Left renal cortex interstitium (tissue), 4 donors: ENCODE results near the gene DSC1. TPM values are rescaled to one million over a fixed set of nuclear protein-coding genes. Genes with fewer than 3 reads are reported as not detected.

ENCODE experiments used
- DNase-seq, 4 donors: peaks; one replicate each; pipeline ENCODE4 v3.0.0-alpha.2; 2013; ENCODE audit warnings: low read depth in 4 of 4, low spot score in 2 of 4, missing footprints in 1 of 4
- polyA plus RNA-seq, 4 donors: library from polyadenylated mRNA; unstranded; fragments of 120-200 nt; gene quantifications; one replicate each; pipeline ENCODE4 v1.2.1, GENCODE V29; 2013; ENCODE audit not compliant: insufficient read length in 4 of 4

DSC1 gene
- polyA plus RNA-seq, 4 donors = 1.4 to 2.8 (median 2.2) TPM

GRCh38 chr18:31105733-31106132 lies 56.9 kb downstream of the DSC1 start:
- no peak for DNase-seq

- DNase-seq = no peak
These were observed 58.2 kb downstream of the DSC1 start for GRCh38 chr18:31104444-31104843.

DNA sequence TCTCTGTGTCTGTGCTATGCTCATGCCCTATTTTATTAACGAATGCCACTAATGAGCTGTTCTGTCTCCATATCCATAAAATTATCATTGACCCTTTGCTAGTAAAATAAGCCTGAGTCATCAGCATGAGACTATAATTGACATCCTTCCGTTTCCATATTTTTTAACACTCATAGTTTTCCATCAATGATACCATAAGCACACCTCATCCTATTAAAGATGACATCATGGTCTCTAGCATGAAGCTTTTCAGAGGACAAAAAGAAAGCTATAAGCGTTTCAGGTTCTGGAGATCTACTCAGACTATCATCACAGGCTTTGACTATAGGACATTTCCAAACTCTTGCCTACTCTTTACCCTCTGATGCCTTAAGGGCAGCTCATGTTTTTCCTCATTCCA lies 59.2 kb downstream of the DSC1 start:
- DNase-seq = no peak

DNA sequence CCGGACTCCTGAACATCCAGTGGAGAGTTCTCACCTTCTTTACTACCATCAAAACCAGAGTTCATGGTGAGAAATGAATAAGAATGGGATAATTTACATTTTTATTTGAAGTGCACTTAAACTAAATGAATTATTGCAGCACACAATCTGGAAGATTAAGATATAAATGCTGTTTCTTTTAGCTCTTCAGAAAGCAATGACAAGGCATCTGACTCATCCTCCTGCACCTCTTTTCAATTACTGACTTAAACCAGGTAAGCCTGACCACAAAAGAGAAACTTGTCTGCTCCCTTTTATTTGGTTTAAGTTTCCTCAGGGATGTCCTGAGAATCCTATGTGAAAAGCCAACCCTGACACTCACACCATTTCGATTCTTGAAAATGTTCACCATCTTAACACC lies 59.7 kb downstream of the DSC1 start:
- DNase-seq = no peak

GRCh38 chr18:31102025-31102684 lies 60.5 kb downstream of the DSC1 start, which contains the start of gene DSC2:
Gene DSC2 (minus strand): TSS chr18:31102421. CDS start chr18:31101971, 450 bp downstream.
- DNase-seq = peak; percentile 20 to 41 (median 22)

- peak; percentile 11 to 34 (median 28) for DNase-seq
These were observed 61.3 kb downstream of the DSC1 start for GRCh38 chr18:31101183-31102024.

DNA sequence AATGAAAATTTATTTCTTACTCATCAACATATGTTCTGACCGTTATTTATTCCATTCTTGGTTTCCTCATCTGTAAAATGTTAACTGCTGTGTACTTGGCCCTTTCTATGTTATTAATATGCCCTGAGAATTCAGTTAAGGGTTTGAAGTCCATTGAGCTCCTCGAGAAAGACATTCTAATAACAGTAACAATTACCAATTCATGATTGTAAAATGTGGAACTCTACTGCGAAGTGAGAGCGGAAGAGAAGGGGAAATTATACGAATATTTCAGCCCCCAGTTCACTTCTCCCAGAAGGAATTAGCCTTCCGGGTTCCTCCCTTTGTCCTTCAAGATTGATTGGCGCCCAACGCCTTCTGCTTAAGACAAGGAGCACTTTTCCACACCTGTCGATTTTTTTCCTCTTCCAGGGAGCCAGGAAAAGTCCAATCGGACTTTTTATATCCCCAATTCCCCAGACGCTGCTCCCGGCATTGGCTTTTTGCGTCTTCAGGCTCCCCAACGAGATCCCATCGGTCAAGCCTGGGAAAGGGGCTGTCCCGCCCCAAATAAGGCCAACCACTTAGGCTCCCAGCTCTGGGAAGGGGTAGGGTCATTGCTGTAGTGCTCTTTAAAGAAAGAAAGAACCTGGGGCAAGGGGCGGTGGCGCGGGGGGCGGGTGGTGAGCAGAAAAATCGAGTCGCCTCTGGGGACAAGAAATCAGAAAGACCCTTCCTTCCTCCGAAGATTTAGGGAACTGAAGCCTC lies 62.0 kb downstream of the DSC1 start:
- peak; percentile 18 to 55 (median 22) for DNase-seq

- DNase-seq = no peak
These were observed 63.0 kb downstream of the DSC1 start for GRCh38 chr18:31099450-31100230.

- no peak for DNase-seq
These were observed 63.8 kb downstream of the DSC1 start for GRCh38 chr18:31098878-31099277.

GRCh38 chr18:31097666-31098065 lies 65.0 kb downstream of the DSC1 start:
- DNase-seq = no peak

- DNase-seq = no peak
These were observed 68.8 kb downstream of the DSC1 start for GRCh38 chr18:31093880-31094279.

DNA sequence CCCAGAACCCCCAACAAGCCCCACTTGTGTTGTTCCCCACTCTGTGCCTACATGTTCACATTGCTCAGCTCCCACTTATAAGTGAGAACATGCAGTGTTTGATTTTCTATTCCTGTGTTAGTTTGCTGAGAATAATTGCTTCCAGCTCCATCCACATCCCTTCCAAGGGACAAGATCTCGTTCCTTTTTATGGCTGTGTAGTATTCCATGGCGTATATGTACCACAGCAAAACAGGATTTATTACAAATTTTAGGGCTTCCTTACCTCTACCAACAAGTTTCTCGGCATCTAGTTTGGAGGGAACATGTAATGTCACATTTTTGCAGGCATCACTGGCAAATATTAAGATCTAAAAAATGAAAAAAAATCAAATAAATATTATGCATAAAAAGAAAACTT lies 69.4 kb downstream of the DSC1 start:
- no peak for DNase-seq

- no peak for DNase-seq
These were observed 71.3 kb downstream of the DSC1 start for GRCh38 chr18:31091350-31091749.

GRCh38 chr18:31088532-31088931 lies 74.1 kb downstream of the DSC1 start:
- no peak for DNase-seq

DNA sequence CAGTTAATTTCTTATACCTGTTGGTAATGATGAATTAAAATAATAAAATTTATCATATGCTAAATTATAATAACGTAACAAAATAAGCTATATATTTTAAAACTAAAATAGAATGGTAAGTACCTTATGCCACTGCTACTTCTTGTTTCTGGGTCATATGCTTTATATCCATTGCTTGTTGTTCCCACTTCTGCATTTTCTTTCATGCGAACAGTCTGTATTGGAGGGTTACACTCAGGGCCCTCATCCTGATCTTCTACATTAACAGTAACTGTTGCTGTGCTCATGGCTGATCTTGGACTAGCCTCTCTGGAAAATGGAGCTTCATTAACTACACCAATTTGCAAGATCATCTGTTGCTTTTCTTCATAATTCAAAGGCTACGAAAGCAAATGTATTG lies 82.7 kb downstream of the DSC1 start:
- DNase-seq = no peak

Other genes starting within 250 kb of the DSC1 start
- gene DSC3, start 120.1 kb downstream of the DSC1 start, polyA plus RNA-seq = 1 to 10 TPM; 1.4 to 3.6 (median 2.5) TPM
- gene DSC2, start 60.4 kb downstream of the DSC1 start, polyA plus RNA-seq = 10 to 100 TPM; 34.2 to 49.5 (median 42.4) TPM
- under 1 TPM; 0.03 to 0.08 (median 0.04) TPM for gene DSG1, start 155.3 kb upstream of the DSC1 start, polyA plus RNA-seq
- under 1 TPM in 2 of 4 donors, not detected in 2; 0.03 to 0.05 TPM for gene DSG4, start 213.9 kb upstream of the DSC1 start, polyA plus RNA-seq